ENCODE data around the gene CCNO. TPM values are rescaled to one million over a fixed set of nuclear protein-coding genes. Genes with fewer than 3 reads are reported as not detected.
A peak's percentile ranks its signal among the peaks of the same experiment; 100 is the strongest.

CCNO gene
- total RNA-seq, result 1 to 10 TPM; 1.0 to 3.8 (median 2.4) TPM

DNA sequence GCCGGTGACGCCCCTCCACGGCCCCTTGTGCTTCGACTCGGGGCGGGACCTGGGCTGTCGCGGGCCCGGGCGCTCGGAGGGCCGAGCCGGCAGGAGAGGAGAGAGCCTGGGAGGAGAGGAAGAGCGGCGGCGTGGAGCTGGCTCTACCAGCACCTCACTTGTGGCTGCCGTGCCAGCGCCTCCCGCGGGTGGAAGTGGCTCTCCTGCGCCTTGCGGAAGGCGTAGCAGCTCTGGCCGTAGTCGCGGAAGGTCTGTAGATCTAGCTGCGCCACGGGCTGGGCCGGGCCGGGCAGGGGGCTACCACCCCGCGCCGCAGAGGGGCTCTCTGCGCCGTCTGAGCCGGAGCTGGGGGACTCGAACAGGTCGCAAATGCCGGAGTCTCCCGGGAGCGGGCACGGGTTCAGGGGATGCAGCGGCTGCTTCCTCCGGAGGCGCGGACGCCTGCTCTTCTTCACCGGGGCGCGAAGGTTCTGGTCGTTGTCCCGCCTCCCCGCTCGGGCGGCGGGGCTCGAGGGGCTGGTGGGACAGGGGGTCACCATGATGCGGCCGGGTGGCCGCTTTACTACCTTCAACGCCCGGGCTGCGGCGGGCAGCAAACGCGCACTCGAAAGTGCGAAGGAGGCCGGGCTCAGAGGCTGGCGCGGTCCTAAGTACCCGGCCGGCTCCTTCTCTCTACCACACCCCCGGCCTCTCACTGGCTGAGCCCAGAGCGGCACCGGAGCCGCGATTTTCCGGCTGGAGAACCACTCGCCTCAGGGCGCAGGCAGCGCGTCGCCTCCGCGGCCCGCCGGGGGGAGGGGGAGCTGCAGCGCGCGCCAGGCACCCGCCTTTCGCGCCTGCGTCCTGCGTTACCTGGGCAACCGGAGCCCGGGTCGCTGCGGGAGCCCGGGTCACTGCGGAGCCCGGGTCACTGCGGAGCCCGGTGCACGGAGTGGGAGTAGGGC lies at the start of gene CCNO:
CCNO (minus strand) TSS at position 624 of the 944 bp plus-strand sequence; CDS start at position 539, 85 bp downstream.
- Histone ChIP-seq H3K9me3 (no peaks in the 10 kb centered on the region), H3K4me1 (peaks cover 38% of the 10 kb centered on the region), H3K27me3 (peaks cover 72% of the 10 kb centered on the region), H3K27ac (peak within 1 kb of the TSS; percentile 53), H3K4me3 (peak within 1 kb of the TSS; percentile 78), H3K36me3 (no peaks in the 10 kb centered on the region)
- peak in 1 of 2 donors; percentile 70 for DNase-seq (ENCODE audit: low spot score in 2 of 2)
- WGBS, result under 1% methylated on average over 39 of the region's 106 CpGs
- TF ChIP-seq POLR2AphosphoS5 (IDR thresholded peaks at IDR 0.05) (no peak), EP300 (IDR thresholded peaks at IDR 0.05) (no peak), CTCF (IDR thresholded peaks at IDR 0.05) (no peak), POLR2A (IDR thresholded peaks at IDR 0.05) (no peak)

DNA sequence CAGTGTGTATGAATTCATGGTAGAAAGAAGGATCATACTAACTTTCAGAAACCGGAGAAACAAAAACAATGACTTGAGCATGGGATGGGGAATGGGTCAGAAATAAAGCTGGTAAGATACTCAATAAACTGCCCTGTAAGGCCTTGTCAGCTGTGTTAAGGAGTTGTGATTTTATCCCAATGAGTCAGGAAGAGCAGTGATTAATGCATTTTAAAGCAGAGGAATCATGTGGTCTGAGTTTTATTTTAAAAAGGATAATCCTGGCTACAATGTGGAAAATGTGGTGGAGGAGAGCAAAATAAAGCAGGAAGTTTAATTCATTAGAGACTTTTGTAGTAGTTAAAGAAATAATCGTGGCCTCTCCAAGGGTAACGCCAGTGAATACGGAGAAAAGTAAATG lies 45.4 kb upstream of the CCNO start:
- 94% methylated on average over 4 of the region's 4 CpGs for WGBS
- H3K36me3 ChIP-seq, result peaks cover 94% of the 10 kb centered on the region

DNA sequence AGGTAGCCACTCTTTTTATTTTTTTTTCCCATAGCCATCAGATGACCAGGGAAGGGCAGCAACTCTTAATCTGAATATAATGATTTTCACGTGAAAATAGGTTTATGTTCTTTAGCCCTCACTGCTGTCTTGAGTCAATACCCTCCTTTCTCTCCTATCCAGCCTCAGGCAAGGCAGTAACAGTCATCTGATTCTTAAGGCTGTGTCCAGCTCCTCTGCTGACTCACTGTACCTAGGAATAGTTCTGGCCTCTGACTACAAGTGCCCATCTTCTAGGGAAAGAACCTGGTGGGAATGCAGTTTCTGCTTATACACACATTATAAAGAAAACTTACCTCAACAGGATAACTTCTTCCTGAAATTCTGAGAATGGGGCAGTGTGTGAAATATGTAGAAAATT lies 43.4 kb upstream of the CCNO start:
- H3K36me3 ChIP-seq, result peaks cover 95% of the 10 kb centered on the region
- no peaks in the 10 kb centered on the region for H3K27me3 ChIP-seq
- WGBS, result 86% methylated on average over 1 of the region's 1 CpG
- no peaks in the 10 kb centered on the region for H3K9me3 ChIP-seq
- H3K4me3 ChIP-seq, result no peak overlapping the region
- DNase-seq (ENCODE audit: low spot score in 2 of 2), result no peak
- H3K27ac ChIP-seq, result no peak overlapping the region
- H3K4me1 ChIP-seq, result no peaks in the 10 kb centered on the region
- TF ChIP-seq POLR2A (IDR thresholded peaks at IDR 0.05), result no peak
- TF ChIP-seq EP300 (IDR thresholded peaks at IDR 0.05), result no peak
- TF ChIP-seq CTCF (IDR thresholded peaks at IDR 0.05), result no peak
- no peak for TF ChIP-seq POLR2AphosphoS5 (IDR thresholded peaks at IDR 0.05)

More for the DNA sequence above, 45.4 kb upstream of the CCNO start:
- no peak for DNase-seq (ENCODE audit: low spot score in 2 of 2)
- H3K4me3 ChIP-seq, result no peak overlapping the region
- no peak overlapping the region for H3K27ac ChIP-seq
- H3K9me3 ChIP-seq, result no peaks in the 10 kb centered on the region
- H3K4me1 ChIP-seq, result no peaks in the 10 kb centered on the region
- TF ChIP-seq CTCF (IDR thresholded peaks at IDR 0.05) (no peak), EP300 (IDR thresholded peaks at IDR 0.05) (no peak), POLR2AphosphoS5 (IDR thresholded peaks at IDR 0.05) (no peak), POLR2A (IDR thresholded peaks at IDR 0.05) (no peak)
- H3K27me3 ChIP-seq, result no peaks in the 10 kb centered on the region

- peaks cover 83% of the 10 kb centered on the region for H3K36me3 ChIP-seq
- WGBS, result 90% methylated on average over 3 of the region's 3 CpGs
- DNase-seq (ENCODE audit: low spot score in 2 of 2), result no peak
Measured at GRCh38 chr5:55258339-55258738, 24.9 kb upstream of the CCNO start.

GRCh38 chr5:55254802-55255201 lies 21.4 kb upstream of the CCNO start:
- no peak overlapping the region for H3K27ac ChIP-seq
- TF ChIP-seq CTCF (IDR thresholded peaks at IDR 0.05), result no peak
- no peak for TF ChIP-seq POLR2A (IDR thresholded peaks at IDR 0.05)
- no peak for TF ChIP-seq POLR2AphosphoS5 (IDR thresholded peaks at IDR 0.05)
- TF ChIP-seq EP300 (IDR thresholded peaks at IDR 0.05), result no peak
- DNase-seq (ENCODE audit: low spot score in 2 of 2), result no peak
- H3K4me1 ChIP-seq, result no peaks in the 10 kb centered on the region
- H3K9me3 ChIP-seq, result no peaks in the 10 kb centered on the region
- H3K27me3 ChIP-seq, result no peaks in the 10 kb centered on the region
- WGBS, result 93% methylated on average over 4 of the region's 4 CpGs
- H3K36me3 ChIP-seq, result peaks cover 55% of the 10 kb centered on the region
- no peak overlapping the region for H3K4me3 ChIP-seq

More at GRCh38 chr5:55258339-55258738, 24.9 kb upstream of the CCNO start:
- no peaks in the 10 kb centered on the region for H3K4me1 ChIP-seq
- H3K4me3 ChIP-seq, result no peak overlapping the region
- no peaks in the 10 kb centered on the region for H3K9me3 ChIP-seq
- no peak overlapping the region for H3K27ac ChIP-seq
- no peak for TF ChIP-seq EP300 (IDR thresholded peaks at IDR 0.05)
- no peak for TF ChIP-seq POLR2AphosphoS5 (IDR thresholded peaks at IDR 0.05)
- H3K27me3 ChIP-seq, result no peaks in the 10 kb centered on the region
